Measurements from ENCODE around the gene CUEDC1. TPM values are rescaled to one million over a fixed set of nuclear protein-coding genes. Genes with fewer than 3 reads are reported as not detected.

Gene CUEDC1
- total and polyA plus RNA-seq, 3 experiments from 2014 or later: 0.33 to 0.73 TPM; not detected in 1

GRCh38 chr17:57914273-57915142, 40.7 kb downstream of the CUEDC1 start:
- no peak overlapping the region for H3K4me3 Mint-ChIP-seq
- H3K36me3 Mint-ChIP-seq: no peaks in the 10 kb centered on the region
- H3K9me3 Mint-ChIP-seq: no peaks in the 10 kb centered on the region
- DNase-seq: no peak
- ChIA-PET CTCF (no interaction called here), POLR2A (no interaction called here)
- peak overlapping the region in 1 of 8 donors; percentile 60 for H3K27ac Mint-ChIP-seq
- Histone ChIP-seq H3K36me3 (ENCODE audit: insufficient read depth, low read length) (no peaks in the 10 kb centered on the region), H3K9me3 (ENCODE audit: low read length) (no peaks in the 10 kb centered on the region), H3K4me3 (ENCODE audit: low read length) (no peak overlapping the region), H3K27ac (ENCODE audit: low read depth, low read length) (no peak overlapping the region), H3K27me3 (ENCODE audit: insufficient read depth, low read length, poor library complexity, severe bottlenecking) (no peaks in the 10 kb centered on the region), H3K4me1 (ENCODE audit: insufficient read depth, low read length) (no peaks in the 10 kb centered on the region)
- H3K4me1 Mint-ChIP-seq: no peaks in the 10 kb centered on the region
- no peaks in the 10 kb centered on the region for H3K27me3 Mint-ChIP-seq

GRCh38 chr17:57913575-57914272, 41.5 kb downstream of the CUEDC1 start:
- no peaks in the 10 kb centered on the region for H3K27me3 Mint-ChIP-seq
- H3K9me3 Mint-ChIP-seq: no peaks in the 10 kb centered on the region
- H3K36me3 Mint-ChIP-seq: no peaks in the 10 kb centered on the region
- H3K4me3 Mint-ChIP-seq: no peak overlapping the region
- peak overlapping the region in 1 of 8 donors; percentile 94 for H3K27ac Mint-ChIP-seq
- Histone ChIP-seq H3K36me3 (ENCODE audit: insufficient read depth, low read length) (no peaks in the 10 kb centered on the region), H3K9me3 (ENCODE audit: low read length) (no peaks in the 10 kb centered on the region), H3K27ac (ENCODE audit: low read depth, low read length) (no peak overlapping the region), H3K27me3 (ENCODE audit: insufficient read depth, low read length, poor library complexity, severe bottlenecking) (no peaks in the 10 kb centered on the region), H3K4me1 (ENCODE audit: insufficient read depth, low read length) (no peaks in the 10 kb centered on the region), H3K4me3 (ENCODE audit: low read length) (no peak overlapping the region)
- CTCF ChIA-PET: no interaction called here
- H3K4me1 Mint-ChIP-seq: no peaks in the 10 kb centered on the region
- POLR2A ChIA-PET: no interaction called here
- no peak for DNase-seq

- H3K4me3 ChIP-seq (ENCODE audit: low read length): no peak overlapping the region
- Mint-ChIP-seq H3K36me3 (no peaks in the 10 kb centered on the region), H3K4me3 (no peak overlapping the region), H3K27me3 (no peaks in the 10 kb centered on the region), H3K4me1 (no peaks in the 10 kb centered on the region), H3K9me3 (no peaks in the 10 kb centered on the region), H3K27ac (no peak overlapping the region)
- ChIA-PET CTCF (no interaction called here), POLR2A (no interaction called here)
- no peak for DNase-seq
- no peaks in the 10 kb centered on the region for H3K4me1 ChIP-seq (ENCODE audit: insufficient read depth, low read length)
- H3K27ac ChIP-seq (ENCODE audit: low read depth, low read length): no peak overlapping the region
- H3K36me3 ChIP-seq (ENCODE audit: insufficient read depth, low read length): no peaks in the 10 kb centered on the region
- H3K9me3 ChIP-seq (ENCODE audit: low read length): no peaks in the 10 kb centered on the region
- H3K27me3 ChIP-seq (ENCODE audit: insufficient read depth, low read length, poor library complexity, severe bottlenecking): no peaks in the 10 kb centered on the region
Observed at GRCh38 chr17:57911834-57912673, 43.2 kb downstream of the CUEDC1 start.

GRCh38 chr17:57910462-57911420, 44.5 kb downstream of the CUEDC1 start:
- no peaks in the 10 kb centered on the region for H3K9me3 Mint-ChIP-seq
- Histone ChIP-seq H3K27me3 (ENCODE audit: insufficient read depth, low read length, poor library complexity, severe bottlenecking) (no peaks in the 10 kb centered on the region), H3K4me3 (ENCODE audit: low read length) (no peak overlapping the region), H3K4me1 (ENCODE audit: insufficient read depth, low read length) (no peaks in the 10 kb centered on the region), H3K9me3 (ENCODE audit: low read length) (no peaks in the 10 kb centered on the region), H3K27ac (ENCODE audit: low read depth, low read length) (no peak overlapping the region), H3K36me3 (ENCODE audit: insufficient read depth, low read length) (no peaks in the 10 kb centered on the region)
- no peaks in the 10 kb centered on the region for H3K4me1 Mint-ChIP-seq
- no peaks in the 10 kb centered on the region for H3K27me3 Mint-ChIP-seq
- no peak for DNase-seq
- no peaks in the 10 kb centered on the region for H3K36me3 Mint-ChIP-seq
- peak overlapping the region in 2 of 8 donors; percentile 48 to 58 for H3K27ac Mint-ChIP-seq
- ChIA-PET POLR2A (no interaction called here), CTCF (no interaction called here)
- no peak overlapping the region for H3K4me3 Mint-ChIP-seq

- ChIA-PET CTCF (no interaction called here), POLR2A (no interaction called here)
- no peaks in the 10 kb centered on the region for H3K9me3 Mint-ChIP-seq
- no peak overlapping the region for H3K4me3 ChIP-seq (ENCODE audit: low read length)
- no peaks in the 10 kb centered on the region for H3K4me1 ChIP-seq (ENCODE audit: insufficient read depth, low read length)
- no peaks in the 10 kb centered on the region for H3K36me3 ChIP-seq (ENCODE audit: insufficient read depth, low read length)
- no peaks in the 10 kb centered on the region for H3K36me3 Mint-ChIP-seq
- H3K9me3 ChIP-seq (ENCODE audit: low read length): no peaks in the 10 kb centered on the region
- H3K4me3 Mint-ChIP-seq: no peak overlapping the region
- no peaks in the 10 kb centered on the region for H3K27me3 Mint-ChIP-seq
- no peak overlapping the region for H3K27ac Mint-ChIP-seq
- H3K27ac ChIP-seq (ENCODE audit: low read depth, low read length): no peak overlapping the region
- H3K4me1 Mint-ChIP-seq: no peaks in the 10 kb centered on the region
- H3K27me3 ChIP-seq (ENCODE audit: insufficient read depth, low read length, poor library complexity, severe bottlenecking): no peaks in the 10 kb centered on the region
- DNase-seq: no peak
Observed at GRCh38 chr17:57909551-57909950, 45.7 kb downstream of the CUEDC1 start.

- Mint-ChIP-seq H3K27ac (no peak overlapping the region), H3K27me3 (no peaks in the 10 kb centered on the region), H3K9me3 (no peaks in the 10 kb centered on the region), H3K4me3 (no peak overlapping the region), H3K36me3 (no peaks in the 10 kb centered on the region), H3K4me1 (peaks cover 0 to under 1% (median under 1%) of the 10 kb centered on the region in 3 donors)
- Histone ChIP-seq H3K36me3 (ENCODE audit: insufficient read depth, low read length) (no peaks in the 10 kb centered on the region), H3K4me3 (ENCODE audit: low read length) (no peak overlapping the region), H3K4me1 (ENCODE audit: insufficient read depth, low read length) (peaks cover 3% of the 10 kb centered on the region), H3K9me3 (ENCODE audit: low read length) (no peaks in the 10 kb centered on the region), H3K27me3 (ENCODE audit: insufficient read depth, low read length, poor library complexity, severe bottlenecking) (no peaks in the 10 kb centered on the region), H3K27ac (ENCODE audit: low read depth, low read length) (no peak overlapping the region)
- CTCF ChIA-PET: interaction anchor here (1.6 kb wide), 1 partner anchor 206 kb away, joined by 3 read pairs; no protein-coding TSS in a partner anchor
- DNase-seq: no peak
- POLR2A ChIA-PET: interaction anchor here (0.6 kb wide), 1 partner anchor 99 kb away, joined by 3 read pairs; no protein-coding TSS in a partner anchor
Observed at GRCh38 chr17:57908278-57908677, 46.9 kb downstream of the CUEDC1 start.

GRCh38 chr17:57906910-57907309, 48.3 kb downstream of the CUEDC1 start:
- peaks cover 8% of the 10 kb centered on the region for H3K4me1 ChIP-seq (ENCODE audit: insufficient read depth, low read length)
- DNase-seq: no peak
- H3K36me3 ChIP-seq (ENCODE audit: insufficient read depth, low read length): no peaks in the 10 kb centered on the region
- ChIA-PET CTCF (no interaction called here), POLR2A (interaction anchor here (0.6 kb wide), 1 partner anchor 293 kb away, joined by 4 read pairs; no protein-coding TSS in a partner anchor)
- no peaks in the 10 kb centered on the region for H3K27me3 ChIP-seq (ENCODE audit: insufficient read depth, low read length, poor library complexity, severe bottlenecking)
- no peak overlapping the region for H3K4me3 ChIP-seq (ENCODE audit: low read length)
- H3K27ac ChIP-seq (ENCODE audit: low read depth, low read length): no peak overlapping the region
- peaks cover 0 to 3% (median 3%) of the 10 kb centered on the region in 3 donors for H3K4me1 Mint-ChIP-seq
- H3K36me3 Mint-ChIP-seq: no peaks in the 10 kb centered on the region
- H3K4me3 Mint-ChIP-seq: no peak overlapping the region
- no peaks in the 10 kb centered on the region for H3K9me3 Mint-ChIP-seq
- no peak overlapping the region for H3K27ac Mint-ChIP-seq
- peaks cover 0 to 4% of the 10 kb centered on the region in 2 donors for H3K27me3 Mint-ChIP-seq
- no peaks in the 10 kb centered on the region for H3K9me3 ChIP-seq (ENCODE audit: low read length)

Data from CD8-positive, alpha-beta memory T cell (primary cell).